Measurements from ENCODE around the gene TBC1D22A.
"Not testable (repeated sequence)": the region's sequence is repeated elsewhere in the genome, so short reads cannot be mapped to it uniquely, and the experiment has no call there.

TBC1D22A gene

GRCh38 chr22:47133061-47133969 lies 370.9 kb downstream of the TBC1D22A start:
- no peak for DNase-seq

- DNase-seq = no peak
Measured at GRCh38 chr22:47134222-47134621, 371.8 kb downstream of the TBC1D22A start.

- DNase-seq = no peak
Measured at GRCh38 chr22:47135338-47135737, 372.9 kb downstream of the TBC1D22A start.

DNA sequence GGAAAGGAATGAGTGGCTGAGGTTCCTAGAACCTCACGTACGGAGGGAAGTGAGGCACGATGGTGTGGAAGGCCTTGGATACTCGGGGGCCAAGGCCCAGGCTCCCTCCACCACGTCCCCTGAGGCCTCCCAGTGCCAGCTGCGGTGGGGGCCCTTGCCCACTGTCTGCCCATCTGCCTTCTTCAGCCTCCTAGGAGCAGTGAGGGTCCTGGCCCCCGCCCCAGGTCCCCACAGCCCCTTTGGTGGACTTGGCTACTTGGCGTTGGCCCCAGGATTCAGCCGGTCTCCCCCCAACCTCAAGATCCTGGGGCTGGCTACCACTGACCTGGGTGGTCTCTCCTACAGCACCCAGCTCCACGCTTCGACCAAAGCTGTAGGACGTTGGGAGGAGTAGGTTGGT lies 373.6 kb downstream of the TBC1D22A start:
- DNase-seq = no peak

DNA sequence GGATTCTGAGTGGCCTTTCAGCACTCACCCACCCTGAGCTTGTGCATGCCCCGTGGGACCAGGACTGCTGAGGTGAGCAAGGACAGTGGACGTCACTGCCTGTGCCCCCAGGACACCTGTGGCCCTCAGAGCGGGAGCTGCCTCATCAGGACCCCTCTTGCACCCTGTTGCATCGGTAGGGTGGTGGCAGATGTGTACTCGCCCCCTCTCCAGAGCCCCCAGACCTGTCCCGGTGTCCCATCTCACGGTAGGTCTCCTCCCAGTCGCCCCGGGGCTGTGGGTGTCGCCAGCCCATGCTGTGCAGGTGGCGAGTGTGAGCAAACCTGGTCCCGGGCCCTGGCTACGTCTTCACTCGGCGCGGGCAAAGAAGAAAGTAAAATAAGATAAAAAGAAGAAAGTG lies 374.2 kb downstream of the TBC1D22A start:
- no peak for DNase-seq

GRCh38 chr22:47139013-47139789 lies 376.8 kb downstream of the TBC1D22A start:
- no peak for DNase-seq

DNA sequence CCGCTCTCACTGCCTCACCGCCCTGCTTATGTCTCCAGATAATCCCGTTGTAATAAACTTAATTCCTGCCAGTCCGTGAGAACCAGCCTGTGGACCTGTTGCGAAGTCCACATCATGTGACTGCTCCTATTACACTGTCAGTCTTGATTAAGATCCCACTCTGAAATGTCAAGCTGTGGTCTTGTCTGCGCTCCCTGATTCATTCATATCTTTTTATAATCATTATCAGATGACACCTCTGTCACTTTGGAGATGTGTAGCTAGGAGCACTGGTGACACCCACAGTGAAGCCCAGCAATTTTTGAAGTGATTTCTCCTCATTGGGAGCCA lies 377.3 kb downstream of the TBC1D22A start:
- DNase-seq = no peak

- DNase-seq = not testable (repeated sequence)
Measured at GRCh38 chr22:47140975-47141374, 378.5 kb downstream of the TBC1D22A start.

- DNase-seq = no peak
Measured at GRCh38 chr22:47142427-47143046, 380.1 kb downstream of the TBC1D22A start.

DNA sequence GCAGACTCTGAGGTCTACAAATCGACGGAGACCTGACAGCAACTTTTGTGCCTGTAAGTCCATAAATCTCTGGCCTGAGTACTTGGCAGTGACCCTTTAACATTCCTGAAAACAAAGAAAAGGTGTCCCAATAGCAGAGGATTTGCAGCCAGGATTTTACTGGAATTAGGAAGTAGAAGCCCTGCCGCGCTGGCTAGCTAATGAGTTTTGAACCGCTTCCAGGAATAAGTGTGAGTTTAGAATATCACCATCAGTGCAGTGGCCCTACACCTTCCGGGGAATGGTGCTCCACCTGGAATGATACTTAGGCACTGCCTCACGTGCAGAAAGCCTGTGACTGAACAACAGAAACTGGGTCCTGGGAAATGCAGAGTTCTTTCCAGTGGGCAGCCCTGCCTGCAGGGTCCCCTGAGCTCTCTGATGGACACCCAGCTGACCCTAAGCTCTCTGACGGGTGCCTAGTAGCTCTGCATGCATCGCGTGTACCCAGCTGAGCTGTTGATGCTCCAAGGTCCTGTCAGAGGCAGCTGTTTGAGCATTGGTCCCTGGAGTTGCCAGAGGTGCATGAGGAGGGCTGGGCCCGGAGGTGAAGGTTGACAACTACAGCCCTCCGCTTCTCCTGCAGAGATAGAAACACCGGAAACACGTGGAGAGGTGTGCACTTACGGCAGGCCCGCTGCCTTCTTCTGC lies 380.9 kb downstream of the TBC1D22A start:
- peak; percentile 56 for DNase-seq

- no peak for DNase-seq
Measured at GRCh38 chr22:47144076-47144765, 381.8 kb downstream of the TBC1D22A start.

DNA sequence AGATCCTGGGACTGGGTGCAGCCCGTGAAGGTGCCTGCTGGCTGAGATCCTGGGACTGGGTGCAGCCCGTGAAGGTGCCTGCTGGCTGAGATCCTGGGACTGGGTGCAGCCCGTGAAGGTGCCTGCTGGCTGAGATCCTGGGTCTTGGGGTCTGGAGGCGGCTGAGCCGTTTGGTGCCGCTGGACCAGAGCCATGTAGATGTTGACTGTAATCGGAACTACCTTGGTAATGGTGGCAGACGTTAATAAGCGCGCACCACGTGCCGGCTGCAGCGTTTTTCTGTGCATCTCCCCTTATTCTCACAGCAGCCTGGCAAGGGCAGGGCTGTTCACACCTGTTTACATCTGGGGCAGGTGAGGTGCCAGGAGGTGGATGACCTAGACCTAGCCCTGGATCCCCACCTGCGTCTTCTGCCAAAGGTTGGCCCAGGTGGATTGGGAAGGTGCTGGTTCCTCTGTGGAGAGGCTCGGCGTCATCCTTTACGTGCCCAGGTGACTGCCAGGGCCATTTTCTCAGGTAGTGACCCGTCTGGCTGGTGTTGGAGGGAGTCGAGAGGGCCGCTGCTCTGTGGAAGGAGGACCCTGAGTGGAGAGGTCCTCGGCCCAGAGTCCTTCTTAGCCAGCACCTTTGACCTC lies 382.5 kb downstream of the TBC1D22A start:
- no peak for DNase-seq

- no peak for DNase-seq
Measured at GRCh38 chr22:47145883-47146282, 383.4 kb downstream of the TBC1D22A start.

- no peak for DNase-seq
Measured at GRCh38 chr22:47146391-47146790, 383.9 kb downstream of the TBC1D22A start.

DNA sequence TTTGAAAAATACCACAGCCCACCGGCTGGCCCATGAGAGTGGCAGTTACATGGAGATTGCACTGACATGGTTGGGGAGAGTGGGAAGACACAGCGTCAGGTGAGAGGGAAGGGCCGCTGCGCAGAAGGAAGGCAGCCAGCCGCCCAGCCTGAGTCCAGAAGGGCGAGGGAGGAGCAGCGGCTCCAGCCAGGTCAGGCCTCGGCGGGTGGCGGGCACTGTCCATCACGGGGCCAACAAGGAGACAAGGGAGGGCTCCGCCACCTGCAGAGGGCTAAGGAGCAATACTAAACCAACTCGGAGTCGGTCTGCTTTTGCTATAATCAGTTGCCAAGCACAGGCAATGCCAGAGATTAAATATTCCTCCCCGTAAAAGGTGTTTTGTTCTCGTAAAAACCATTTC lies 384.5 kb downstream of the TBC1D22A start:
- DNase-seq = no peak

DNA sequence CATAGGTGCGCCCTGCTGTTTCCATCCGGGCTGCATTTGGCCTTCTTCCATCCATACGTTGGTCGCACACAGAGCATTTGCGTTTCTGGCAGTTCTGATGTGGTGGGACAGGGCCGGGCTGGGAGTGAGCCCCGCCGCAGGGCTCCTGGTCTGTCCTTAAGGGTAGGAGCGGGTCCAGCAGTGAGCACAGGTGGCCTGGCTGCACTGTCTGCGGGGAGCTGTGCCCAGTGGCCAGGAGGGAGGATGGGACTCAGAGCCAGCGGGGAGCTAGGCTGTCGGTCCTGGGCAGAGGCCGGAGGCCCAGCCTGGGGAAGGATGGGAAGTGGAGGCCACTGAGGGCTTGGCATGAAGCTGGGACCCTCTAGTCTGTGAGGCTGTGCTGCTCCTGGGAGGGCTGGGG lies 385.1 kb downstream of the TBC1D22A start:
- DNase-seq = no peak

- no peak for DNase-seq
Measured at GRCh38 chr22:47148510-47148909, 386.1 kb downstream of the TBC1D22A start.

- DNase-seq = no peak
Measured at GRCh38 chr22:47148956-47149728, 386.7 kb downstream of the TBC1D22A start.

DNA sequence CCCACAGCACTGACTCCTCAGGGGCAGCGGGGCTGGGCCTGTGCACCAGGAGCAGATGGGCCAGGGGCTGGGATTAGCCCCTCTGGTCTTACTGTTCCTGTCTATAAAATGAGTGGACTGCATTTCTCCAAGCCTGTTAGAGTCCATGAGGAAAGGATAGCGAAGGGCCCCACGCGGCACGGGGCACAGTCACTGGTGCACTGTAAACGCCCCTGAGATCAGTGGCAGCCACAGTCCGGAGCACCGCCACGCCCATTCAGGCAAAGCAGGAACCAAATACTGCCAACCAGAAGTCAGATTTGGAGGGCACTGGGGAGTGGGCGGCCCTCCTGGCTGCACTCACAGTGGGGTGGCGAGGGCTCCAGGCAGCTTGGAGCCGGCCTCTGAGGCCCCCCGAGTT lies 387.5 kb downstream of the TBC1D22A start:
- no peak for DNase-seq

- no peak for DNase-seq
Measured at GRCh38 chr22:47150426-47150825, 388.0 kb downstream of the TBC1D22A start.

DNA sequence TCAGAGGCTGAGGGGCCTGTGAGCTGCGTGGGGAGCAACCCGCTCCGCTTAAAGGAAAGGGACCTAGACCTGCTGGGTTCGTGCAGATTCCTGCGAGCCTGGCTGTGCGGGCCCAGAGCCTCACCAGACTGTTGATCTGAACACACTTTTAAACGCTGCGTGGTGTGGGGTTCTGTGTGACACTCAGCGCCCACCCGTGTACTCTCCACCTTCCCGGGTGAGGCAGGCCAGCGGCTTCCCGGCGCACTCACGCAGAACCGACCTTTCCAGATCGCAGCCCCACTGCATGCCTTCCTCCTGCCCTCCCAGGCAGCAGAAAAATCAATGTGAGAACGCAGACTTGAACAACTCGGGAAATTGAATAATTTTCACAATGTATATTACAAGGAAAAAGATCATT lies 388.6 kb downstream of the TBC1D22A start:
- no peak for DNase-seq

Data from NCI-H2029 treated with DMSO at 0.1 percent for 48 hours (cell line).